Mucosa of rectum (tissue), 2 donors: ENCODE data around the gene ASB12.

Source experiments
- H3K27ac ChIP-seq, 2 donors: one replicate each; pipeline ENCODE4 v1.7.0; 2013; ENCODE audit warnings: inconsistent platforms in 2 of 2, low read depth in 2 of 2, low read length in 2 of 2
- H3K27me3 ChIP-seq, 2 donors: one replicate each; pipeline ENCODE4 v1.7.0; 2013; ENCODE audit warnings: low read length in 2 of 2; ENCODE audit not compliant: control insufficient read depth in 2 of 2, insufficient read depth in 2 of 2
- H3K36me3 ChIP-seq, 2 donors: one replicate each; pipeline ENCODE4 v1.7.0; 2013; ENCODE audit warnings: low read length in 2 of 2; ENCODE audit not compliant: control insufficient read depth in 2 of 2, insufficient read depth in 2 of 2
- H3K4me1 ChIP-seq, 2 donors: one replicate each; pipeline ENCODE4 v1.7.0; 2013; ENCODE audit warnings: low read length in 2 of 2, mild to moderate bottlenecking in 1 of 2; ENCODE audit not compliant: control insufficient read depth in 2 of 2, insufficient read depth in 2 of 2
- H3K4me3 ChIP-seq, 2 donors: one replicate each; pipeline ENCODE4 v1.7.0; 2013; ENCODE audit warnings: low read length in 2 of 2
- H3K9ac ChIP-seq, 2 donors: one replicate each; pipeline ENCODE4 v1.7.0; 2013; ENCODE audit warnings: low read length in 2 of 2, low read depth in 1 of 2, mild to moderate bottlenecking in 1 of 2
- H3K9me3 ChIP-seq, 2 donors: one replicate each; pipeline ENCODE4 v1.7.0; 2013; ENCODE audit warnings: low read length in 2 of 2; ENCODE audit not compliant: control insufficient read depth in 2 of 2
- donor health status: healthy.
- donor health status: Normal muscosa, but diverticular disease.

The ASB12 gene

DNA sequence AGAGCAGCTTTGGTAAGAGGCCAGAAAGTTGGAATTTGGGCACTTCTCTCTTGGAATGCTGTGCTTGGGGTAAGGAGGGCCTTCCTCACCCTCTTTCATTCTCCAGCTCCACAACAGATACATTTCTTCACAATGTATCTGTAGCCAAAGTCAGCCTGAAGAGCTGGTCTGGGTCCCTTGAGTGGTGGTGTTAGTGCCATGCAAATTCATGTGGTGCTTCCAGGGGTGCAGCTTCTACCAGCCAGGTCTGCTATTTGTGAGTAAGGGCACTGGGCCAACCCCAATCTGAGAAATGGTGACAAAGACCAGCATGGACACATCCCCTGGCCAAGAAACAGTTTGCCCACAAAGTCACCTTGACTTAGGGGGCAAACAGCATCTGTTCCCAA lies 42.7 kb downstream of the ASB12 start:
- no peak overlapping the region for H3K4me3 ChIP-seq
- H3K9me3 ChIP-seq = no peaks in the 10 kb centered on the region
- no peak overlapping the region for H3K27ac ChIP-seq
- peaks cover 0 to 4% of the 10 kb centered on the region in 2 donors for H3K36me3 ChIP-seq
- H3K9ac ChIP-seq = no peak overlapping the region
- peaks cover 0 to 3% of the 10 kb centered on the region in 2 donors for H3K27me3 ChIP-seq
- no peaks in the 10 kb centered on the region for H3K4me1 ChIP-seq

DNA sequence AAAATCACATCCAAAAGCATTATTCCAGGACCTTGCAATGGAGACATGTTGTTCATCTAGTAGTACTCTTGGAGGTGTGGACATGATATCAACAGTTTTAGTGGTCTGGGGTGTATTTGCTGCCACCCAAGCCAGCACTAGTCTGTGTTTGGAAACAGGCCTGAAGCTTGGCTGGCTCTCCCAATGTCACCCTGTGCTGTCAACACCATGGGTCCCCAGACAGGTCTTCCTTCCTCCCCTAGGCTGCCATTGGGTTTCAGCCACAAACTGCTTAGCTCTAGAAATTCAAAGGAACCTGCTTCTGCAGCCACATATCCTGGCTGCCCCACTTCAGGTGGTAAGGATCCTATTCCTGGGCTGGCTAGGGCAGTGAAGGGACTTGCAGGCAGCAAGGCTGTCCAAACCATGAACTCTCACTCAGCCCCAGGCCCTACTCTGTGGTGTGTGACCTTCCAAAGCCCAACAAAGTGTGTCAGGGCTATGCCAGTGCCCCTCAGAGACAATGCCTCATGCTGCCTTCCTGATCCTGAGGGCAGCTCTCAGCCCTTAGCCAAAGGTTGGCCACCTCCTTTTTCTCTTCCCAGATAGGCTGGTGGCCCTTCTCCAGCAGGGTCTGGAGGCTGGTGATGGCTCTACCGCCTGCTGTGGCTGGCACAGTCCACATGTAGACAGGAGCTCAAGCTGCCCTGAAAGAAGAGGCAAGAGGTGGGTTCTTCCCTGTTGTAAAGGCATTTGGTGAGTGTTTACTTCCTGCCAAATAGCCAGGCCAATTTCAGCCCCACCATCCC lies 43.2 kb downstream of the ASB12 start:
- Histone ChIP-seq H3K4me1 (no peaks in the 10 kb centered on the region), H3K9me3 (no peaks in the 10 kb centered on the region), H3K9ac (no peak overlapping the region), H3K27me3 (peaks cover 0 to 3% of the 10 kb centered on the region in 2 donors), H3K36me3 (peaks cover 0 to 3% of the 10 kb centered on the region in 2 donors), H3K4me3 (no peak overlapping the region), H3K27ac (no peak overlapping the region)

DNA sequence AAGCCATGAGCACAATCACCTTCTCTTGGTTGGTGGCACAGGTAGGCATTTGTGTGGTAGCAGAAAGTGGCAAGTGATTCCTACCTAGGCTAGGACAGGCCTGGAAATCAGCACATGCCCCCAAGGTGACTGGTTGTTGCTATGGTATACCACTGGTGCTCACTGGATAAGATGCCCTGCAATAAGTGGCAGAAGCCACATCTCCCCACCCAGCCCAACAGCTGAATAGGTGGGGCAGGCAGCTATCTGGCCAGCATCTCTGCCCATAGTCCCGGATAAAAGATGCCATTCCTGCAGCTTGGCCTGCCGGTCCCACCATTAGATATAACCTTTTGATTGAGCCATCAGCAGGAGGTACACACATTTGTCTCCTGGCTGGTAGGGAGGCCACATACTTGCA lies 46.0 kb downstream of the ASB12 start:
- peaks cover 0 to 3% of the 10 kb centered on the region in 2 donors for H3K27me3 ChIP-seq
- no peak overlapping the region for H3K9ac ChIP-seq
- no peak overlapping the region for H3K27ac ChIP-seq
- H3K36me3 ChIP-seq = no peaks in the 10 kb centered on the region
- H3K4me1 ChIP-seq = no peaks in the 10 kb centered on the region
- H3K4me3 ChIP-seq = no peak overlapping the region
- H3K9me3 ChIP-seq = no peaks in the 10 kb centered on the region

DNA sequence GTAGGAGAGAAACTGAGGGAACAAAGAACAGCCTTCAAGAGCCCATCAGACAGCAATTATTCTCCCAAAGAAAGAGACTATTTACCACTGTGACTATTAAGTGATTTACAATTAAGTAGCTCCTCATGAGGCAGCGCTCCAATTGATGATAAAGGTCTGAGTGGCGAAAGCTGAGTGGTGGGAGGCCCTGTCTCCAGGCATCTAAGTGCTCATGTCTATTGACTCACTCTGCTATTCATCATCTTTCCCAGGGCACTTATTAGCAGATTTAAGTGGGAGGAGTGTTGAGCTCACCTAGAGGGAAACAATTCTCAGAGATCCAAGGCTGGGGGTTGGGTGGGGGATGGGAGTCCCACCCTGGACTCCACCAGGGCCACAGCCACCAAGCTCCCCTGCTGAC lies 48.2 kb downstream of the ASB12 start:
- Histone ChIP-seq H3K9me3 (no peaks in the 10 kb centered on the region), H3K27ac (no peak overlapping the region), H3K4me3 (no peak overlapping the region)

DNA sequence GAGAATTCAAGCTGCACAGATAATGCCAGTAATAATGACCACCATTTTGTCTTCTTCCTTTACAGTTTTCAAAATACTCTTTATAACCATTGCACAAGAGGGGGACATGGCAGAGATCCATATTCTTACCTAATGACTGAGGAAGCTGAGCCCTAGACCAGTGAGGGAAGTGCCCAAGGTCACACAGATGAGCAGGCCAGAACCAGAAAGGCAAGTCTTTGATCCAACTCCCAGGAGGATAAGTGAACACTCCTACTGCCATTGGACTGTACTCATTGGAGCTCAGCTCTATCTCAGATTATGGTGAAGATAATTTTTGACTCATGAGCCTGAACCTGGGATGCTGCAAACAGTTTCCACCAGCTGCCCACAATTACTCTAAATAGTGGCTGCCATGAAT lies 53.5 kb downstream of the ASB12 start:
- Histone ChIP-seq H3K36me3 (no peaks in the 10 kb centered on the region), H3K27me3 (no peaks in the 10 kb centered on the region), H3K4me1 (no peaks in the 10 kb centered on the region)

More for the DNA sequence above, 48.2 kb downstream of the ASB12 start:
- Histone ChIP-seq H3K27me3 (peaks cover 0 to 3% of the 10 kb centered on the region in 2 donors), H3K9ac (no peak overlapping the region), H3K4me1 (no peaks in the 10 kb centered on the region), H3K36me3 (no peaks in the 10 kb centered on the region)

More for the DNA sequence above, 53.5 kb downstream of the ASB12 start:
- no peak overlapping the region for H3K27ac ChIP-seq
- no peaks in the 10 kb centered on the region for H3K9me3 ChIP-seq
- H3K4me3 ChIP-seq = no peak overlapping the region
- no peak overlapping the region for H3K9ac ChIP-seq
